Measurements from ENCODE around the gene HSF2BP.

Gene HSF2BP

GRCh38 chr21:43575473-43575844 is 83.8 kb downstream of the HSF2BP start:
- no peak for TF ChIP-seq CTCF (IDR thresholded peaks at IDR 0.05)

GRCh38 chr21:43574741-43575472 is 84.4 kb downstream of the HSF2BP start:
- no peak for TF ChIP-seq CTCF (IDR thresholded peaks at IDR 0.05)

- TF ChIP-seq CTCF (IDR thresholded peaks at IDR 0.05), result no peak
These were observed 85.4 kb downstream of the HSF2BP start for GRCh38 chr21:43573921-43574320.

- no peak for TF ChIP-seq CTCF (IDR thresholded peaks at IDR 0.05)
These were observed 86.8 kb downstream of the HSF2BP start for GRCh38 chr21:43572446-43572845.

GRCh38 chr21:43571976-43572375 is 87.3 kb downstream of the HSF2BP start:
- no peak for TF ChIP-seq CTCF (IDR thresholded peaks at IDR 0.05)
